WERI-Rb-1 (cell line): Measurements from ENCODE around the gene HNRNPCL2.
"Not testable (repeated sequence)": the region's sequence is repeated elsewhere in the genome, so short reads cannot be mapped to it uniquely, and the experiment has no call there.

Experiments
- DNase-seq: peaks from one replicate; pipeline ENCODE4 v3.0.0-alpha.2; 2020
- H3K27ac ChIP-seq: fragments of 250-450 bp; sonication (Bioruptor Pico); 2 replicates; pipeline ENCODE4 v1.5.1; 2020; ENCODE audit warnings: mild to moderate bottlenecking, moderate library complexity
- H3K27me3 ChIP-seq: fragments of 250-450 bp; sonication (Bioruptor Pico); 2 replicates; pipeline ENCODE4 v1.5.1; 2021; ENCODE audit warnings: mild to moderate bottlenecking, low read depth, moderate library complexity; ENCODE audit not compliant: insufficient read depth, severe bottlenecking
- H3K36me3 ChIP-seq: fragments of 250-450 bp; sonication (Bioruptor Pico); 2 replicates; pipeline ENCODE4 v1.5.1; 2020; ENCODE audit warnings: mild to moderate bottlenecking, moderate library complexity
- H3K4me3 ChIP-seq: 2 replicates; pipeline ENCODE4 v1.5.1; 2011; ENCODE audit warnings: low read depth, mild to moderate bottlenecking, control low read depth, low read length
- H3K9me3 ChIP-seq: fragments of 250-450 bp; sonication (Bioruptor Pico); 2 replicates; pipeline ENCODE4 v1.5.1; 2021; ENCODE audit warnings: mild to moderate bottlenecking, moderate library complexity; ENCODE audit not compliant: severe bottlenecking

HNRNPCL2 gene

GRCh38 chr1:13116754-13117153 lies at the start of gene HNRNPCL2:
HNRNPCL2 (minus strand) TSS chr1:13116854; CDS start chr1:13116400, 454 bp downstream.
- H3K27me3 ChIP-seq: peaks cover 26% of the 10 kb centered on the region
- not testable (repeated sequence) for H3K36me3 ChIP-seq, H3K4me3 ChIP-seq, DNase-seq, H3K27ac ChIP-seq, H3K9me3 ChIP-seq

GRCh38 chr1:13165531-13165930 lies 48.9 kb upstream of the HNRNPCL2 start, which contains the start of gene HNRNPCL4:
HNRNPCL4 (minus strand) TSS chr1:13165631; CDS start chr1:13165467, 164 bp downstream.
- H3K9me3 ChIP-seq, H3K27ac ChIP-seq, H3K36me3 ChIP-seq, H3K27me3 ChIP-seq, DNase-seq, H3K4me3 ChIP-seq: not testable (repeated sequence)

GRCh38 chr1:13155909-13156308 lies 39.3 kb upstream of the HNRNPCL2 start, which contains the start of gene PRAMEF26:
PRAMEF26 (minus strand) TSS chr1:13156009; CDS start chr1:13153095, 2,914 bp downstream.
- H3K9me3 ChIP-seq, H3K27me3 ChIP-seq, H3K27ac ChIP-seq, DNase-seq, H3K36me3 ChIP-seq, H3K4me3 ChIP-seq: not testable (repeated sequence)

- H3K36me3 ChIP-seq, H3K27ac ChIP-seq, DNase-seq, H3K4me3 ChIP-seq, H3K27me3 ChIP-seq, H3K9me3 ChIP-seq: not testable (repeated sequence)
Measured at GRCh38 chr1:13070474-13070873, 46.2 kb downstream of the HNRNPCL2 start, which contains the start of gene PRAMEF25. PRAMEF25 (plus strand) TSS chr1:13070774; CDS start chr1:13073694, 2,920 bp downstream.
